ENCODE measurements around the gene ENC1.

The ENC1 gene

GRCh38 chr5:74653991-74654390 lies 13.5 kb upstream of the ENC1 start:
- DNase-seq (ENCODE audit: insufficient read length, low spot score), result no peak
- TF ChIP-seq CTCF (IDR thresholded peaks at IDR 0.05; ENCODE audit: insufficient read depth, missing control alignments), result no peak
- no peak for FAIRE-seq

- no peak for TF ChIP-seq CTCF (IDR thresholded peaks at IDR 0.05; ENCODE audit: insufficient read depth, missing control alignments)
- no peak for FAIRE-seq
- no peak for DNase-seq (ENCODE audit: insufficient read length, low spot score)
Observed at GRCh38 chr5:74652576-74652975, 12.0 kb upstream of the ENC1 start.

- no peak for TF ChIP-seq CTCF (IDR thresholded peaks at IDR 0.05; ENCODE audit: insufficient read depth, missing control alignments)
- FAIRE-seq (no peak), DNase-seq (ENCODE audit: insufficient read length, low spot score) (no peak)
Observed at GRCh38 chr5:74651710-74652109, 11.2 kb upstream of the ENC1 start.

- TF ChIP-seq CTCF (IDR thresholded peaks at IDR 0.05; ENCODE audit: insufficient read depth, missing control alignments), result no peak
- DNase-seq (ENCODE audit: insufficient read length, low spot score) (no peak), FAIRE-seq (no peak)
Observed at GRCh38 chr5:74649421-74649973, 9.0 kb upstream of the ENC1 start.

GRCh38 chr5:74648835-74649293 lies 8.3 kb upstream of the ENC1 start:
- FAIRE-seq (peak; percentile 72), DNase-seq (ENCODE audit: insufficient read length, low spot score) (peak; percentile 32)
- TF ChIP-seq CTCF (IDR thresholded peaks at IDR 0.05; ENCODE audit: insufficient read depth, missing control alignments), result peak; percentile 77

- DNase-seq (ENCODE audit: insufficient read length, low spot score), result no peak
- TF ChIP-seq CTCF (IDR thresholded peaks at IDR 0.05; ENCODE audit: insufficient read depth, missing control alignments), result no peak
- FAIRE-seq, result no peak
Observed at GRCh38 chr5:74647096-74647495, 6.6 kb upstream of the ENC1 start.

GRCh38 chr5:74643111-74643562 lies 2.6 kb upstream of the ENC1 start:
- no peak for TF ChIP-seq CTCF (IDR thresholded peaks at IDR 0.05; ENCODE audit: insufficient read depth, missing control alignments)
- no peak for DNase-seq (ENCODE audit: insufficient read length, low spot score)
- FAIRE-seq, result no peak

All from D721Med (cell line).